Endometrial microvascular endothelial cells (primary cell): ENCODE results near the gene R3HDM2. TPM values are rescaled to one million over a fixed set of nuclear protein-coding genes. Genes with fewer than 3 reads are reported as not detected.

Experiments used
- in situ Hi-C: cut with HindIII; loops from 2 replicates; pipeline ENCODE4 v1.10.0; 2017; ENCODE audit warnings: low sequenced_read_pairs, low pct_unique_long_range_greater_than_20kb; ENCODE audit errors: inconsistent ontology term
- total RNA-seq: library from RNA; depleted of rRNA; stranded (reverse); fragments of >200 nt; gene quantifications from one replicate; pipeline ENCODE4 v1.2.3, GENCODE V29; 2015; ENCODE audit errors: inconsistent ontology term

The R3HDM2 gene
- total RNA-seq, 1 donor from 2014 or later, result 16.8 TPM

GRCh38 chr12:57218030-57218853 lies 212.6 kb downstream of the R3HDM2 start:
- in situ Hi-C loops, result no loop called here

- in situ Hi-C loops, result no loop called here
Measured at GRCh38 chr12:57216921-57217879, 213.6 kb downstream of the R3HDM2 start.

GRCh38 chr12:57216014-57216911 lies 214.6 kb downstream of the R3HDM2 start, which contains the start of gene NXPH4:
Gene NXPH4, plus strand, starts transcription at chr12:57216794. Its CDS starts 176 bp downstream, at chr12:57216970.
- in situ Hi-C loops, result no loop called here

GRCh38 chr12:57215668-57216013 lies 215.2 kb downstream of the R3HDM2 start:
- in situ Hi-C loops, result no loop called here

GRCh38 chr12:57215065-57215464 lies 215.8 kb downstream of the R3HDM2 start:
- in situ Hi-C loops, result no loop called here

GRCh38 chr12:57214398-57214781 lies 216.5 kb downstream of the R3HDM2 start:
- in situ Hi-C loops, result no loop called here

GRCh38 chr12:57213763-57214397 lies 217.0 kb downstream of the R3HDM2 start:
- in situ Hi-C loops, result no loop called here

GRCh38 chr12:57213058-57213715 lies 217.7 kb downstream of the R3HDM2 start:
- in situ Hi-C loops, result no loop called here

- in situ Hi-C loops, result no loop called here
Measured at GRCh38 chr12:57212701-57213057, 218.2 kb downstream of the R3HDM2 start.

- in situ Hi-C loops, result no loop called here
Measured at GRCh38 chr12:57211791-57212700, 218.8 kb downstream of the R3HDM2 start.

GRCh38 chr12:57210926-57211692 lies 219.7 kb downstream of the R3HDM2 start:
- in situ Hi-C loops, result no loop called here

GRCh38 chr12:57210461-57210860 lies 220.4 kb downstream of the R3HDM2 start:
- in situ Hi-C loops, result no loop called here

GRCh38 chr12:57209916-57210315 lies 220.9 kb downstream of the R3HDM2 start:
- in situ Hi-C loops, result no loop called here

- in situ Hi-C loops, result no loop called here
Measured at GRCh38 chr12:57208631-57209282, 222.1 kb downstream of the R3HDM2 start.

GRCh38 chr12:57207731-57208630 lies 222.9 kb downstream of the R3HDM2 start:
- in situ Hi-C loops, result no loop called here
